Measurements from ENCODE around the gene BCL2L15.
A peak's percentile ranks its signal among the peaks of the same experiment; 100 is the strongest.
"Not testable (repeated sequence)": the region's sequence is repeated elsewhere in the genome, so short reads cannot be mapped to it uniquely, and the experiment has no call there.

BCL2L15 gene

GRCh38 chr1:113871597-113872113, 15.7 kb downstream of the BCL2L15 start, which contains the start of gene PTPN22:
PTPN22 (minus strand) TSS chr1:113871712.
- peak; percentile 45 for DNase-seq (ENCODE audit: low spot score)

GRCh38 chr1:113870778-113871177, 16.6 kb downstream of the BCL2L15 start:
- DNase-seq (ENCODE audit: low spot score): no peak

GRCh38 chr1:113868387-113869083, 18.8 kb downstream of the BCL2L15 start:
- DNase-seq (ENCODE audit: low spot score): no peak

- DNase-seq (ENCODE audit: low spot score): no peak
These were observed 25.7 kb downstream of the BCL2L15 start for GRCh38 chr1:113861641-113862040.

- no peak for DNase-seq (ENCODE audit: low spot score)
These were observed 26.5 kb downstream of the BCL2L15 start for GRCh38 chr1:113860891-113861290.

GRCh38 chr1:113859478-113860175, 27.8 kb downstream of the BCL2L15 start:
- DNase-seq (ENCODE audit: low spot score): peak; percentile 29

GRCh38 chr1:113858982-113859381, 28.4 kb downstream of the BCL2L15 start:
- DNase-seq (ENCODE audit: low spot score): no peak

GRCh38 chr1:113858418-113858817, 29.0 kb downstream of the BCL2L15 start:
- no peak for DNase-seq (ENCODE audit: low spot score)

- no peak for DNase-seq (ENCODE audit: low spot score)
These were observed 29.6 kb downstream of the BCL2L15 start for GRCh38 chr1:113857776-113858175.

GRCh38 chr1:113856401-113856790, 31.0 kb downstream of the BCL2L15 start:
- DNase-seq (ENCODE audit: low spot score): no peak

- DNase-seq (ENCODE audit: low spot score): no peak
These were observed 31.6 kb downstream of the BCL2L15 start for GRCh38 chr1:113855630-113856400.

- DNase-seq (ENCODE audit: low spot score): no peak
These were observed 33.1 kb downstream of the BCL2L15 start for GRCh38 chr1:113854234-113854633.

- not testable (repeated sequence) for DNase-seq (ENCODE audit: low spot score)
These were observed 34.7 kb downstream of the BCL2L15 start for GRCh38 chr1:113852694-113853093.

- no peak for DNase-seq (ENCODE audit: low spot score)
These were observed 37.1 kb downstream of the BCL2L15 start for GRCh38 chr1:113850127-113850796.

GRCh38 chr1:113849072-113849471, 38.3 kb downstream of the BCL2L15 start:
- DNase-seq (ENCODE audit: low spot score): no peak

GRCh38 chr1:113846391-113847035, 40.9 kb downstream of the BCL2L15 start:
- DNase-seq (ENCODE audit: low spot score): no peak

- DNase-seq (ENCODE audit: low spot score): no peak
These were observed 50.8 kb downstream of the BCL2L15 start for GRCh38 chr1:113836534-113836933.

GRCh38 chr1:113835686-113836290, 51.6 kb downstream of the BCL2L15 start:
- DNase-seq (ENCODE audit: low spot score): peak; percentile 51

- DNase-seq (ENCODE audit: low spot score): no peak
These were observed 52.7 kb downstream of the BCL2L15 start for GRCh38 chr1:113834716-113835115.

Data from globus pallidus (tissue), 1 donor.